HG03469 (cell line): ENCODE measurements around the gene SLC8B1.
"Not testable (repeated sequence)": the region's sequence is repeated elsewhere in the genome, so short reads cannot be mapped to it uniquely, and the experiment has no call there.

ENCODE experiments used
- ATAC-seq: cut with Tn5 transposase; IDR thresholded peaks from one replicate; pipeline ENCODE4 v1.9.1; 2021; ENCODE audit warnings: mild to moderate bottlenecking, moderate library complexity, moderate number of reproducible peaks; ENCODE audit not compliant: unreplicated experiment

SLC8B1 gene

GRCh38 chr12:113358381-113359132 is 23.6 kb upstream of the SLC8B1 start, which contains the start of gene PLBD2:
PLBD2 (plus strand) TSS chr12:113358587; CDS start chr12:113358601, 14 bp downstream.
- ATAC-seq, result peak; percentile 79

GRCh38 chr12:113354192-113354591 is 19.3 kb upstream of the SLC8B1 start:
- not testable (repeated sequence) for ATAC-seq

- no peak for ATAC-seq
Observed at GRCh38 chr12:113351089-113351488, 16.2 kb upstream of the SLC8B1 start.

- no peak for ATAC-seq
Observed at GRCh38 chr12:113348849-113349536, 14.1 kb upstream of the SLC8B1 start.

GRCh38 chr12:113347892-113348291 is 13.0 kb upstream of the SLC8B1 start:
- ATAC-seq, result no peak

GRCh38 chr12:113347107-113347506 is 12.2 kb upstream of the SLC8B1 start:
- ATAC-seq, result no peak

GRCh38 chr12:113346353-113346752 is 11.4 kb upstream of the SLC8B1 start:
- no peak for ATAC-seq

GRCh38 chr12:113345318-113345717 is 10.4 kb upstream of the SLC8B1 start:
- ATAC-seq, result no peak

- no peak for ATAC-seq
Observed at GRCh38 chr12:113341535-113341934, 6.6 kb upstream of the SLC8B1 start.

GRCh38 chr12:113340061-113340460 is 5.2 kb upstream of the SLC8B1 start:
- ATAC-seq, result no peak

- ATAC-seq, result no peak
Observed at GRCh38 chr12:113339540-113339939, 4.6 kb upstream of the SLC8B1 start.

GRCh38 chr12:113333877-113334785 is 778 bp downstream of the SLC8B1 start:
- ATAC-seq, result no peak

GRCh38 chr12:113333418-113333750 is 1.5 kb downstream of the SLC8B1 start:
- no peak for ATAC-seq

- no peak for ATAC-seq
Observed at GRCh38 chr12:113332688-113333417, 2.1 kb downstream of the SLC8B1 start.

- ATAC-seq, result no peak
Observed at GRCh38 chr12:113330505-113330904, 4.4 kb downstream of the SLC8B1 start.

- ATAC-seq, result no peak
Observed at GRCh38 chr12:113329791-113330417, 5.0 kb downstream of the SLC8B1 start.

GRCh38 chr12:113329022-113329790 is 5.7 kb downstream of the SLC8B1 start:
- ATAC-seq, result no peak

GRCh38 chr12:113328368-113328889 is 6.5 kb downstream of the SLC8B1 start:
- no peak for ATAC-seq

GRCh38 chr12:113326775-113327395 is 8.0 kb downstream of the SLC8B1 start:
- no peak for ATAC-seq
